Kidney (tissue), 14 donors: ENCODE measurements around the gene C4BPA. TPM values are rescaled to one million over a fixed set of nuclear protein-coding genes. Genes with fewer than 3 reads are reported as not detected.

ENCODE experiments used
- DNase-seq, 5 donors: peaks; one replicate each; pipeline ENCODE4 v3.0.0-alpha.2; 2013 to 2020
- FAIRE-seq: peaks from 2 replicates; lab custom pipeline; 2012; peaks lifted over from hg19 to GRCh38; lab: Jason Lieb, UNC
- H3K27ac ChIP-seq, 2 donors: one replicate each; pipeline ENCODE4 v1.7.0; 2013; ENCODE audit warnings: low read depth in 2 of 2, low read length in 2 of 2, inconsistent platforms in 1 of 2
- H3K27me3 ChIP-seq: one replicate; pipeline ENCODE4 v1.7.1; 2013; ENCODE audit warnings: low read length, inconsistent platforms; ENCODE audit not compliant: control insufficient read depth, insufficient read depth
- H3K36me3 ChIP-seq, 3 donors: one replicate each; pipeline versions ENCODE4 v1.7.0 to v1.7.1; 2013; ENCODE audit warnings: low read length in 3 of 3, control low read depth in 1 of 3, inconsistent platforms in 1 of 3; ENCODE audit not compliant: insufficient read depth in 3 of 3, control insufficient read depth in 2 of 3
- H3K4me1 ChIP-seq, 3 donors: one replicate each; pipeline versions ENCODE4 v1.7.0 to v1.7.1; 2013; ENCODE audit warnings: low read length in 3 of 3, inconsistent platforms in 1 of 3, low read depth in 1 of 3; ENCODE audit not compliant: control insufficient read depth in 2 of 3, insufficient read depth in 2 of 3
- H3K4me3 ChIP-seq, 3 donors: one replicate each; pipeline versions ENCODE4 v1.7.0 to v1.8.1; 2013; ENCODE audit warnings: low read length in 3 of 3, control low read depth in 1 of 3, inconsistent platforms in 1 of 3
- H3K9ac ChIP-seq, 3 donors: one replicate each; pipeline versions ENCODE4 v1.7.0 to v1.7.1; 2013; ENCODE audit warnings: low read length in 3 of 3, control low read depth in 1 of 3, inconsistent platforms in 1 of 3
- H3K9me3 ChIP-seq, 3 donors: one replicate each; pipeline versions ENCODE4 v1.7.0 to v1.7.1; 2013; ENCODE audit warnings: low read length in 3 of 3, control low read depth in 1 of 3, inconsistent platforms in 1 of 3; ENCODE audit not compliant: control insufficient read depth in 2 of 3, insufficient read depth in 1 of 3
- CTCF ChIP-seq: IDR thresholded peaks from 3 replicates; pipeline ENCODE4 v1.5.1; 2012; ENCODE audit warnings: mild to moderate bottlenecking, moderate library complexity, borderline replicate concordance; ENCODE audit not compliant: insufficient read depth; ENCODE audit errors: extremely low read depth
- intact Hi-C: fragments of 100-400 bp; cut with DNase I; formaldehyde crosslinking; loops from one replicate; pipeline ENCODE4 v1.11.1; 2022
- polyA plus RNA-seq: library from polyadenylated mRNA; stranded (reverse); fragments of 350-450 nt; fragmentation: Illumina TruSeq; extraction: RNeasy Lipid Tissue Mini Kit (QIAGEN cat#74804); gene quantifications from one replicate; pipeline ENCODE4 v1.2.3, GENCODE V29; 2014; ENCODE audit warnings: low read depth, low replicate concordance; ENCODE audit not compliant: insufficient read depth
- total RNA-seq: library from RNA; stranded (reverse); fragmentation: NEBNext Ultra II Directional; extraction: Animal tissue kit (Norgen Biotek cat#: 25700); gene quantifications from one replicate; pipeline ENCODE4 v1.2.1, GENCODE V29; 2021
- donor health status: control.
- donor health status: control.
- donor health status: control.
- donor health status: control.
- donor health status: control.
- donor health status: DM: yes; HTN: yes; CAD: no.
- donor health status: Normal renal cell carcinoma (clear cell type).

The C4BPA gene
- total and polyA plus RNA-seq, 2 donors from 2014 or later, result 45.7 TPM; not detected in 1

- FAIRE-seq (no peak), DNase-seq (no peak)
- Histone ChIP-seq H3K9ac (no peak overlapping the region), H3K36me3 (no peaks in the 10 kb centered on the region), H3K27ac (no peak overlapping the region), H3K4me3 (no peak overlapping the region), H3K27me3 (no peaks in the 10 kb centered on the region), H3K4me1 (no peaks in the 10 kb centered on the region), H3K9me3 (no peaks in the 10 kb centered on the region)
- no peak for TF ChIP-seq CTCF
- intact Hi-C loops, result no loop called here
These were observed 82.5 kb downstream of the C4BPA start for GRCh38 chr1:207186503-207186902.

- intact Hi-C loops, result no loop called here
- FAIRE-seq (peak; percentile 35), DNase-seq (peak in 1 of 5 donors; percentile 2)
- no peaks in the 10 kb centered on the region for H3K27me3 ChIP-seq
- no peak for TF ChIP-seq CTCF
- no peak overlapping the region for H3K9ac ChIP-seq
- no peak overlapping the region for H3K4me3 ChIP-seq
- H3K36me3 ChIP-seq, result no peaks in the 10 kb centered on the region
- H3K9me3 ChIP-seq, result no peaks in the 10 kb centered on the region
- H3K27ac ChIP-seq, result no peak overlapping the region
- H3K4me1 ChIP-seq, result no peaks in the 10 kb centered on the region
These were observed 84.9 kb downstream of the C4BPA start for GRCh38 chr1:207188901-207189300.

- Histone ChIP-seq H3K9me3 (no peaks in the 10 kb centered on the region), H3K4me1 (no peaks in the 10 kb centered on the region), H3K27ac (no peak overlapping the region), H3K9ac (no peak overlapping the region), H3K4me3 (no peak overlapping the region), H3K36me3 (no peaks in the 10 kb centered on the region), H3K27me3 (no peaks in the 10 kb centered on the region)
- FAIRE-seq, result no peak
- no peak for TF ChIP-seq CTCF
- DNase-seq, result no peak
- intact Hi-C loops, result no loop called here
These were observed 87.0 kb downstream of the C4BPA start for GRCh38 chr1:207191061-207191460.

GRCh38 chr1:207191776-207192175 is 87.7 kb downstream of the C4BPA start:
- Histone ChIP-seq H3K4me3 (no peak overlapping the region), H3K9ac (no peak overlapping the region), H3K27me3 (no peaks in the 10 kb centered on the region), H3K36me3 (no peaks in the 10 kb centered on the region), H3K4me1 (no peaks in the 10 kb centered on the region), H3K27ac (no peak overlapping the region), H3K9me3 (no peaks in the 10 kb centered on the region)
- no peak for DNase-seq
- intact Hi-C loops, result no loop called here
- no peak for FAIRE-seq
- TF ChIP-seq CTCF, result no peak
